Caki2 (cell line): ENCODE data around the gene RFX6. TPM values are rescaled to one million over a fixed set of nuclear protein-coding genes. Genes with fewer than 3 reads are reported as not detected.
"Not testable (repeated sequence)": the region's sequence is repeated elsewhere in the genome, so short reads cannot be mapped to it uniquely, and the experiment has no call there.

Source experiments
- DNase-seq: peaks from one replicate; pipeline ENCODE4 v3.0.0-alpha.2; 2015; ENCODE audit warnings: low read depth
- in situ Hi-C: cut with HindIII; loops from 2 replicates; pipeline ENCODE4 v1.10.0; 2016; ENCODE audit warnings: low sequenced_read_pairs, low pct_unique_long_range_greater_than_20kb, mixed read lengths
- total RNA-seq: library from RNA; depleted of rRNA; stranded (reverse); fragments of >200 nt; shearing (Covaris generic); gene quantifications from 2 replicates; pipeline ENCODE4 v1.2.3, GENCODE V29; 2014; ENCODE audit warnings: low replicate concordance; rRNA removed

RFX6 gene, protein sequence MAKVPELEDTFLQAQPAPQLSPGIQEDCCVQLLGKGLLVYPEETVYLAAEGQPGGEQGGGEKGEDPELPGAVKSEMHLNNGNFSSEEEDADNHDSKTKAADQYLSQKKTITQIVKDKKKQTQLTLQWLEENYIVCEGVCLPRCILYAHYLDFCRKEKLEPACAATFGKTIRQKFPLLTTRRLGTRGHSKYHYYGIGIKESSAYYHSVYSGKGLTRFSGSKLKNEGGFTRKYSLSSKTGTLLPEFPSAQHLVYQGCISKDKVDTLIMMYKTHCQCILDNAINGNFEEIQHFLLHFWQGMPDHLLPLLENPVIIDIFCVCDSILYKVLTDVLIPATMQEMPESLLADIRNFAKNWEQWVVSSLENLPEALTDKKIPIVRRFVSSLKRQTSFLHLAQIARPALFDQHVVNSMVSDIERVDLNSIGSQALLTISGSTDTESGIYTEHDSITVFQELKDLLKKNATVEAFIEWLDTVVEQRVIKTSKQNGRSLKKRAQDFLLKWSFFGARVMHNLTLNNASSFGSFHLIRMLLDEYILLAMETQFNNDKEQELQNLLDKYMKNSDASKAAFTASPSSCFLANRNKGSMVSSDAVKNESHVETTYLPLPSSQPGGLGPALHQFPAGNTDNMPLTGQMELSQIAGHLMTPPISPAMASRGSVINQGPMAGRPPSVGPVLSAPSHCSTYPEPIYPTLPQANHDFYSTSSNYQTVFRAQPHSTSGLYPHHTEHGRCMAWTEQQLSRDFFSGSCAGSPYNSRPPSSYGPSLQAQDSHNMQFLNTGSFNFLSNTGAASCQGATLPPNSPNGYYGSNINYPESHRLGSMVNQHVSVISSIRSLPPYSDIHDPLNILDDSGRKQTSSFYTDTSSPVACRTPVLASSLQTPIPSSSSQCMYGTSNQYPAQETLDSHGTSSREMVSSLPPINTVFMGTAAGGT
- total RNA-seq, result not detected in 2 replicates

- in situ Hi-C loops, result no loop called here
- DNase-seq, result no peak
Measured at GRCh38 chr6:116876635-116877611, at the start of gene RFX6. RFX6 (plus strand) TSS chr6:116877242; CDS start chr6:116877276, 34 bp downstream.

- in situ Hi-C loops, result no loop called here
- DNase-seq, result no peak
Measured at GRCh38 chr6:116827561-116828240, 49.3 kb upstream of the RFX6 start.

DNA sequence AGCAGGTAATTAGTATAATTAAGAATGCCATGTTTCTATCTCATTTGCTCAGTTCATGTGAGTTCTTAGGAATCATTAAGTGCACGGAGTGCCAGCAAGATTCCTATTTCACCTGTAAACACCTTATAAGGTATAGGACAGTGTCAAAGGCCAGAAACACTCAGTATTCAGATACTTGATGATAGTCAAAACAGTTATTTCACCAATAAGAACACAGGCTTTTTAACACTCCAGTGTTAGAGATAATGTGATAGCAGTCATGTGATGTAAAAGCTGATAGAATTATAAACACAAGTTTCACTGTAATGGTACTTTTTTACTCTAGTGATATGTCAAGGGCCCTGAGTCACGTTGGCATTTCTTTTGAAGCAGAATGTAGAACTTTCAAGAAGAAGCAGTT, 48.1 kb upstream of the RFX6 start, which contains the start of gene GPRC6A:
Gene GPRC6A (minus strand): TSS at position 101 of the 400 bp plus-strand sequence. CDS start 70 bp downstream, at position 31.
- no peak for DNase-seq
- in situ Hi-C loops, result no loop called here

DNA sequence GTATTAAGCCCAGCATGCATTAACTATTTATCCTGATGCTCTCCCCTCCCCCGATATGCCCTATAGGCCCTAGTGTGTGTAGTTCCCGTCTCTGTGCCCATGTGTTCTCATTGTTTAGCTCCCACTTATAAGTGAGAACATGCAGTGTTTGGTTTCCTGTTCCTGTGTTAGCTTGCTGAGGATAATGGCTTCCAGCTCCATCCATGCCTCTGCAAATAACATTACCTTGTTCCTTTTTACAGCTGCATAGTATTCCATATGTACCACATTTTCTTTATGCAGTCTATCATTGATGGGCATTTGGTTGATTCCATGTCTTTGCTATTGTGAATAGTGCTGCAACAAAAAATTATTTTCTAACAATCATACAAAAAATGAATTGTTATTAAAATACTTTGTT, 42.5 kb upstream of the RFX6 start:
- DNase-seq, in situ Hi-C loops: not testable (repeated sequence)

GRCh38 chr6:116836606-116837342, 40.3 kb upstream of the RFX6 start:
- in situ Hi-C loops, result no loop called here
- DNase-seq, result no peak

DNA sequence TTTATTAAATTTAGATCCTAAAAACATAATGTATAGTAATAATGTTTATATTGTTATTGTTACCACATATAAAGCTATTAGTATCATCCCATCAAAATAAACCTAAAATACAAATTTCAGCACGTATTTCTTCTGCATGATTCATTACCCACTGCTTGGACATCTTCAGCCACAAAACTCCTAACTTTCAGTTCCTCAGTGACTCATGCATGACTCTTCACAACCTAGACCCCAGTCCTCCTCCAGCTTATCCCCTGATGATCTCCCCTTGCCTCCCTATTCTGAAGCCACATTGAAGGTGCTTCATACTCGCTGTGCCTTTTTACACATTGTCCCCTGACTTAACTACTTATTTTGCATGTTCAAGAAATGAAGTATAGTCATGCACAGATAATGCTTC, 37.0 kb upstream of the RFX6 start:
- in situ Hi-C loops, result no loop called here
- no peak for DNase-seq

DNA sequence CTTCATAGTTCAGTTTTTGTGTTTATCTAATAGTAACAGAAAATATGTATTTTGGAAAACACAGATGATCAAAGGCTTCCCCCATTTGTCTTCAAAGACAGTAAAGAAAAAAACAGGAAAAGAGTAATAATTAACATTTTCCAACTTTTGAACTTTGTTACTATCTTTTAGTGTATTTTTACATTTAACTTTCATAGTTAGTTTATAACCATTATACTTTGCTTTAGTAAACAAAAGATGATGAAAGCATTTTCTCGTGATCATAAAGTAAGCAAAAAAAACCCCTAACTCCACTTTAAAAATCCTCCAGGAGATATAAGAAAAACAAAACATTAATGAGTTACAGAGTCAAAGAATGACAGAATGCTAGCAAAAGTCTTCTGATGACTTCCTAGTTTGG, 34.6 kb upstream of the RFX6 start:
- DNase-seq, result peak; percentile 13
- in situ Hi-C loops, result no loop called here

DNA sequence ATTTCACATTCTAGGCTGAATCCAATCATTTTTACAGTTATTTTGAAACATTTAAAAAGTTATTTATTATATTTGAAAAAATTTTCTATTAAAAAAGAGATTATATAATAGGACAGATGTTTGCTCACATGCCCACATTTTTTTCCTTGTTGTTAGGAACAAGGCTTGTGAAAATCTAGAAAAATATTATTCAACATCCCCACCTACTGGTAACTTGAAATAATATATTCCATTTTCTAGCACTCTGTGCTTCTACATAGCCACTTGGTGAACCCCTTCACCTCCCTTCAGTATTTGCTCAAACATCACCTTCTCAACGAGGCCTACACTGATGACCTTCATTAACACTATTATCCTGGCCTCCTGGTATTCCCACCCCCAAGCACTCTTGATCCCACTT, 29.8 kb upstream of the RFX6 start:
- DNase-seq, result no peak
- in situ Hi-C loops, result no loop called here

DNA sequence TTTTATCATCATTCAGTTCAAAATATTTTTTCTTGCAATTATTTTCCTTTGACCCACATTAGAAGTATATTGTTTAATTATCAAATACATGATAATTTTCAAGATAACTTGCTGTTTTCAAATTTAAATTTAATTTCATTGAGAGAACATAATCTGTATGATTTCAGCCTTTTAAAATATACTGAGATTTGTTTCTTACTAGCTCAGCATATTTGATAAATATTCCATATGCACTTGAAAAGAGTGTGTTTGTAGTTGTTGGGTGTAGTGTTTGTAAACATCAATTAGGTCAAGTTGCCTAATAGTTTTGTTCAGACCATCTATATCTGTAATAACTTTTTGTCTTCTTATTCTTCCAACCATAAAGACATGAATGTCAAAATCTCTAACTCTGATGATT, 19.0 kb upstream of the RFX6 start:
- DNase-seq, result no peak
- in situ Hi-C loops, result loop anchor here (25.0 kb wide), 1 partner anchor 96 kb away; the partner anchor contains the start of gene FAM162B

GRCh38 chr6:116859264-116859663, 17.8 kb upstream of the RFX6 start:
- no peak for DNase-seq
- in situ Hi-C loops, result loop anchor here (25.0 kb wide), 1 partner anchor 97 kb away; the partner anchor contains the start of gene FAM162B

DNA sequence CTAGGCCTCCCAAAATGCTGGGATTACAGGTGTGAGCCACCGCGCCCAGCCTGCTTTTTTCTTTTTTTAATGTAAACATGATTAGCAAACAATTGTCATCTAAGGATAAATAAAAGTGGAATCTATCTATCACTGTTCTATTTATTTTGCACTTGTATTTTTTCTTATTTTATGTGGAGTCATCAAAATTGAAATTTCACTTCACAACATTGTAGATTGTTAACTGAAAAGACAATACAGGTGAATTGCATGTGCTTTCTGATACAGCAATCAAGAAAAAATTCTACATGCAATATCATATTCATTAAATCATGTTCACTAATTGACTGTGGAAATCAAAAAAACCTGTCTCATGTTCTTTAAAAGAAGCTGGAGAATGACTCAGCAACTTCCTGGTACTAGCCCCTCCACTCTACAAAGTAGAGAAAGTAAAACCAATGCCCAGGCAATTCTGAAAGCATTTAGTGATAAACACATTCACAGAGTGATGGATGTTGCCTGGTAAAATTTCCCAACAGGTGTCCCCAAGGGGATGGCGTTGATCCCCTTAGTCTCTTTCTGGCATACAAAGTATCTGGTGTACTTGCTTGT, 10.7 kb upstream of the RFX6 start:
- DNase-seq, result no peak
- in situ Hi-C loops, result loop anchor here (25.0 kb wide), 1 partner anchor 104 kb away; the partner anchor contains the start of gene FAM162B

DNA sequence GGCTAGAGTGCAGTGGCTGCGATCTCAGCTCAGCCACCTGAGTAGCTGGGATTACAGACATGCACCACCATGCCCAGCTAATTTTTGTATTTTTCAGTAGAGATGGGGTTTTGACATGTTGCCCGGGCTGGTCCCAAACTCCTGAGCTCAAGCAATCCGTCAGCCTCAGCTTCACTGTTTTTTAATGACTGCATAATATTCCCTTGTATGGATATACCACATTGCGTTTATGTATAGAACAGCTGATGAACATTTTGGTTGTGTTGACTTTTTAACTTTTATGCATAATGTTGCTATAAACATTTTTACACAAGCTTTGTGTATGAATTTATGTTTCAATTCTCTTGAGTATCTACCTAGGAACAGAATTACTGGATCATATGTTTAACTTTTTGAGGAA, 4.3 kb upstream of the RFX6 start:
- DNase-seq, result no peak
- in situ Hi-C loops, result loop anchor here (25.0 kb wide), 1 partner anchor 110 kb away; the partner anchor contains the start of gene FAM162B

DNA sequence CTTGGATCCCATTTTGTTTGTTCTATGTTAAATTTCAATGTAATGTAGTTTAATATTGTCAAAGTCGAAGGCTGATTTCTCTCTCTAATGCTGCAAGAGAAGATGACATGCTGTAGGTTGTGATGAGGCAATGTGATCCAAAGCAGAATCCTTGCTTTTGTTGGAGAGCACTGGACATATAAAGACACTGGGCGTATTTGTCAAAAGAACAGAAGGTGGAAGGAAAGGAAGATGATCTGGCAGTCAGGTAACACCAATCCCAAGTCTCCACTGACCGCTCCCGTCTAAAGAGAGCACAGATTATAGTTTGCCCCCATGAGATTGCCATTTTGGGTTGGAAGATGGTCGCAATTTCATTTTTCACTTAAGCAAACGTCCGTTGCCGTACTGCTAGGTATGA, 935 bp upstream of the RFX6 start:
- in situ Hi-C loops, result no loop called here
- no peak for DNase-seq

- in situ Hi-C loops, result no loop called here
- DNase-seq, result no peak
Measured at GRCh38 chr6:116877743-116878142, 701 bp downstream of the RFX6 start.

- DNase-seq, result no peak
- in situ Hi-C loops, result no loop called here
Measured at GRCh38 chr6:116881236-116881635, 4.2 kb downstream of the RFX6 start.

- DNase-seq, result no peak
Measured at GRCh38 chr6:116883005-116883404, 6.0 kb downstream of the RFX6 start.

More at GRCh38 chr6:116883005-116883404, 6.0 kb downstream of the RFX6 start:
- in situ Hi-C loops, result no loop called here
